Left kidney (tissue), 8 donors: Measurements from ENCODE around the gene C20orf173. TPM values are rescaled to one million over a fixed set of nuclear protein-coding genes. Genes with fewer than 3 reads are reported as not detected.
"Not testable (repeated sequence)": the region's sequence is repeated elsewhere in the genome, so short reads cannot be mapped to it uniquely, and the experiment has no call there.

Source experiments
- DNase-seq: peaks from one replicate; pipeline ENCODE4 v3.0.0-alpha.2; 2013
- long read RNA-seq, 8 donors: transcript quantifications; one replicate each; lab custom pipeline, GENCODE V29; 2026
- polyA plus RNA-seq: library from polyadenylated mRNA; unstranded; fragments of 120-200 nt; gene quantifications from one replicate; pipeline ENCODE4 v1.2.1, GENCODE V29; 2013; ENCODE audit not compliant: insufficient read length

C20orf173 gene, protein sequence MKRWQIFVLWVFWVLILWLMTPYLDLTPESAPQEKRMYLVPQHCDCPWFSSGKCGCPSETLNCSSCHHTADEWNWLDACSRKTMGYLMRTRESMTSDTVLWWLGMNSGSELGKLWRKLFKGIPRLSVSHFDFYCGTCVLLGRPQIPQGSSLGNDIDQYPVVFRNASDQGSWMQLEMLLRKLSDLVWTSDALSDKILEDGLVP
- not detected for polyA plus RNA-seq
- long read RNA-seq, donor 1: 0 reads
- long read RNA-seq, donor 2: 0 reads
- long read RNA-seq, donor 3: 0 reads
- long read RNA-seq, donor 4: 0 reads
- long read RNA-seq, donor 5: 0 reads
- long read RNA-seq, donor 6: 0 reads
- long read RNA-seq, donor 7: 0 reads
- long read RNA-seq, donor 8: 0 reads

- no peak for DNase-seq
Observed at GRCh38 chr20:35529552-35529951, at the start of gene C20orf173. Gene C20orf173, minus strand, starts transcription at chr20:35529652. Its CDS starts 279 bp downstream, at chr20:35529373.

GRCh38 chr20:35579196-35579595 is 49.7 kb upstream of the C20orf173 start:
- DNase-seq: no peak

DNA sequence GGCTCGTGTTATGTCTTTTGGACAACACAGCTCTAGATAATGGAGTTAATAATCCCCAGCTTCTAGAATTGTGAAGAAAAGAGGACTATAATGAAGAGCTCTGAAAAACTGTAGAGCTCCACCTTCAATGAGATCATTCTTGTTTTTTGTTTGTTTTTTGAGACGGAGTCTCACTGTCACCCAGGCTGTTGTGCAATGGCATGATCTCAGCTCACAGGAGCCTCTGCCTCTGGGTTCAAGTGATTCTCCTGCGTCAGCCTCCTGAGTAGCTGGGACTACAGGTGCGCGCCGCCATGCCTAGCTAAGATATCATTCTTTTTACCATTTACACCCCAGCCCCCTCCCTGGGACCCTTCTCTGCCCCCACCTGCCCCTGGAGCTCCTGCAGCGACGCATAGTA is 49.0 kb upstream of the C20orf173 start:
- DNase-seq: no peak

DNA sequence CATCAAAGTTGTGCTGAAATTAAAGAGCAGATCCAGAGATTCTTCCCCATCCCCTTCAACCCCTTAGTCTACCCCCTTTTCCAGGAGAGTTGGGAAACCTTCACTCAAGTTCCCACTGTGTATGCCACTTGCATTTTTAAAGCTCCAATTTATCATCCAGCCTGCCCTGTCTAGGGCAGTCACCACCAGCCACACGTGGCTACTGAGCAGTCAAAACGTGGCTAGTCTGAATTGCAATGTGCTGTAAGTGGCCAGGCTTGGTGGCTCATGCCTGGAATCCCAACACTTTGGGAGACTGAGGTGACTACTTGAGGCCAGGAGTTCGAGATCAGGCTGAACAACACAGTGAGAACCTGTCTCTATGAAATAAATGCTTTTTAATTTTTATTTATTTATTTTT is 47.4 kb upstream of the C20orf173 start:
- DNase-seq: no peak

DNA sequence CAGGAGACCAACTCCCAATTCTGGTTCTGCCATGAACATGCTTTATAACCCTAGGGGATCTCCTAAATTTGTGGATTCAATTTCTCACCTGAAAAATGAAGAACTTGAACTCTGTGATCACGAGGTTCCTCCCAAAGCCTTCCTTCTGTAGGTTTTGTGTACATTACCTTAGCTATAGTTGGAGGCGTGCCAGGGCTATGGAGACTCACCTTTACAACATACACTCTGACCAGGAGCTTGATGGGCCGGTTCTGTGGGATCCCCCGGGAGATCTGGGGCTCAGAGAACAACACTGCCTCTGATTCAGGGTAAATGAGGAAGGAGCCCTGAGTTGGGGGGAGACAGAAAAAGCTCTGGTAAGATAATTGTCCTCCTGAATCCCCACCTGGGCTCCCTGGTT is 46.5 kb upstream of the C20orf173 start:
- no peak for DNase-seq

GRCh38 chr20:35572838-35573237 is 43.4 kb upstream of the C20orf173 start:
- DNase-seq: no peak

DNA sequence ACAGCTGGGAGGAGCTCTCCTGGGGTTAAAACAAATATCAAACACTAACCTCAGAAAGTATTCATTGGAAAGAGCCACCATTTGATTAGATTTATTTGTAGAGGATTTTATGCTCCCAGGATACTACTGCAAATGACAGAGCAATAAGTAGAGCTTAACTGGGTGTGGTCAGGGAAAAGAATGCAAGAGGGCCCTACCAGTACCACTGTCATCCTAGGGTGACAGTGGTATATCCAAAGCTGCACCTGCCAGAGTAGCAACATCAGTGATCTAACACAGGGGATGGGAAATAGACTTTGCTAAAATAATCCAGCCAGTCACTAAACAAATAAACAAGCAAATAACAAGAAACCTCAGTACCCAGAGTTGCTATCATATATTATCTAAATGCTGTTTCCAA is 42.1 kb upstream of the C20orf173 start:
- DNase-seq: no peak

- peak; percentile 18 for DNase-seq
Observed at GRCh38 chr20:35568645-35569044, 39.2 kb upstream of the C20orf173 start.

DNA sequence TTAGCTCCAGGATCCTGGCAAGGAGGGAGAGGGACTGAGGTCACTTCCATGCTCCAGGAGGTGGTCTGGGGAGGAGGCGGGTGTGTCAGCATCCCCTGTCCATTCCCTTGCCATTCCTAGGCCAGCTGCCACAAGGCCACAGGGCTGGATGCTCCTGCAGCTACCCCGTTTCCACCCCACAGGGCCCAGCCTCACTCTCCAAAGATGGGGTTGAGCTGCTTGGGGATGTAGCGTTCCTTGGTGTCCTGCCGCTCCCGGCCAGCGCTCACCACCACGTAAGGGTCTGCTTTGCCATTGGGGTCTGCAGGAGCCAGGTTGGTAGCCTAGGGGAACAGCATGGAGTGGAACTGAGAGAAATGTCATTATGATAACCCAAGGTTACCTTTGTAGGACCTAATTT is 35.5 kb upstream of the C20orf173 start:
- no peak for DNase-seq

DNA sequence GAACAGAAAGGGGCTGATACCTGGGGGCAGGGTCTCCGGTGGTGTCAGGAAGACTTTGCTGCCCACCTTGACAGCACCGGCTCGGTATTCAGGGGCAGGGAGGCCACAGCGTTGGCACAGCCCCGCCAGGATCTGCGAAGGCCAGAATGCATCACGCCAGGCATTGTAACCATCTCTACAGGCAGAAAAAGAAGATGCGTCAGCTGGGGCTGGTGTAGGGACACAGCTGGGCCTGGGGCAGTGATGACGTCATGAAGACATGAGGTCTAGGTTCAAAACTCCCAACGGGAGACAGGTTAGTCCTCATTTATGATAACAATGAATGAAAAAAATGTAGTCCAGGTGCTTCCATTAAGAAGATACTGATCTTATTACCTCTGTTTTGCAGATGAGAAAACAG is 34.4 kb upstream of the C20orf173 start:
- DNase-seq: no peak

GRCh38 chr20:35562541-35563110 is 33.2 kb upstream of the C20orf173 start:
- no peak for DNase-seq

DNA sequence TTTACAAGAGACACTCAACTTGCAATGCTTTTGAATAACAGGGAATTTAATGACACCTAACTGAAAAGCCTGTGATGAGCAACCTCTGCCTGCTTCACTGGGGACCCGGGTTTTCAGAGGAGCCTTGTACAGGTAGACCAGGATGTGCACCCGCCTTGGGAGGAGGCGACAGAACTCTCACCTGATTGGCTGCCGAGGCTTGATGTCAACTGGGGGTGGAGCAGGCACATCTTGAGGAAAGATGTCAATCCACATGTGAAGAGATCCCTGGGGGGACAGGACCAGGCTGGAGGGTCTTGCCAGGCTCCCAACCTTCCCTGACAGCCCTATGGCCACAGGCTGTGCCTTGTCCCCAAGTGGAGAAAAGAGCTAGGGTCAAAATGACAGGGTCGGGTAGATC is 32.2 kb upstream of the C20orf173 start:
- DNase-seq: no peak

DNA sequence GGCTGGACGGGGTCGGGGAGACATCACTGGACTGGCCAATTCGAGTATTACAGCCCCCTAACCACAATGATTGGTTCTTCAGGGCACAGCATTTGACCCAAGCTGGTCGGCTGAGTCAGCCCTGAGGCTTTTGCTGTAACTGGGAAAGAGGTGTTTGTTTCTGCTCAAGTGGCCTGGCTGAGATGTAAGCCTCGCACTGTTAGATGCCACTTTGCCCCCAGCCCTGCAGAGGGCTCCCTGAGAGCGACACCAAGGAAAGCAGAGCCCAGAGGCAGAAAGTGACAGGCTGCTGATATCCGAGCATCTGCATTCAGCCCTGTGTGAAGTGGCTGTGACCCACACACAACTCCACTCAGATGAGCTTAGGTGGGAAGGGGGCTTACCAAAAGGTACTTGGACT is 31.8 kb upstream of the C20orf173 start:
- DNase-seq: peak; percentile 27

GRCh38 chr20:35560541-35560940 is 31.1 kb upstream of the C20orf173 start:
- no peak for DNase-seq

DNA sequence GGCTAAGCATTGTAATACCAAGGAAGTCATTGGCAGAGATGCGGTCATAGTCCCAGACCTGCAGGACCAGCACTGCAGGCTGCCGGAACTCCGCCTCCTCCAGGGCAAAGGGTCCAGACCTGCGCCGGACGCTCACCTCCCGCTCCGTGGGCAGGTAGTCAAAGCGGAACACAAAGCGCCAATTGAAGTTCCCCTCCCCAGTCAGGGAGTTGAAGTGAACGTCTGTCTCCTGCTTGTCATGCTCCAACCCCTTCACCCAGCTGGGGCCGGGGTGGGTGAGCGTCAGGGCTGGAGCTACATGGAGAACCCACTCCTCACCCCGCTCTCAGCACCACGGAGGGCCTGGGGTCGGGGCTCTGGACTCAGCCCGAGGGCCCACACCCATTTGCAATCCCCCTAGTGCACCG is 30.7 kb upstream of the C20orf173 start:
- DNase-seq: no peak

DNA sequence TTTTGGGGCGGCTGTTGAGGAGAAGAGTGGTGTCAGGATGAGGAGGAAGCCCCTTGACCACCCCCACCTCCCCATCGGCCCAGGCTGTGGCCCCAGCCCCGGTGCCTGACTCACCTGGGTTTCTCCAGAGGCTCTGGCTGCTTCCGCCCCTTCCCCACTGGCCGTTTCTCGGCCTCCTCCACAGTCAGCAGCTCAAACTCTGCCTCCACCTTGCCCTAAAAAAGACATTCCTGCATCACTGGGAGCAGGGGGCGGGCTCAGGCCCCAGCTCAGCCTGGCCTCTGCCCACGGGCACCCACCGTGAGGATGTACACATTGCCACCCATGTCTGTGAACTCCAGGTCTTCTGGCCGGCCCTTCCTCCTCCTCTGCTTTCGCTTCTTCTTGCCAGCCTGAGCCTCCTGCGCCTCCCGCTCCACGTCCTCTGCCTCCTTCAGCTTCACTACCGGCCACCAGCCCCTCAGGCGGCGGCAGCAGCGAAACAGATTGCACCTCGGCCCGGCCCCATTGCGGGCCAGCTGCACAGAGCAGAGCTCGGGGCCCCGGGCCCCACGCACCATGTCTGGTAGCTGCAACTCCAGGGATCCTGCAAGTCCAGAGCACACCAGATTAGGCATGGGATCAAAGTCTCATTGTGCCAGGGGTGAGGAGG is 29.7 kb upstream of the C20orf173 start:
- DNase-seq: no peak

DNA sequence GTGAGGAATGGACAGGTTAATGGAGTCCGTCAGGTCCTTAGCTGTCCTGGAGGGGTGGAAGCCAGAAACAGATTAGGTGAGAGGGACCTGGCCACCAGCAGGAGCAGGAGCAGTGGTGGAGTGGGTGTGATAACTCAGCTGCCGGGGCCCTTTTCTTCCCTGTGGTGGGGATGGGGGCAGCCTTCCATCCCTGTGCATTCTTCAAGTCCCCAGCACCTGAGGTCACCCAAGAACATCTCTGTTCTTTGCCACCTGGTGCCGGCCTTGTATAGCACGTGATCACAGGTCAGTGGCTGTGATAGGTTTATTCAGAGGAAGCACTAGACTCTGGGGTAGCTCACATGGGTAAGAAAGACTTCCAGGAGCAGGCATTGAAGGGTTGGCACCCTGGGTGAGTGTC is 29.0 kb upstream of the C20orf173 start:
- DNase-seq: no peak

- no peak for DNase-seq
Observed at GRCh38 chr20:35556871-35557270, 27.4 kb upstream of the C20orf173 start.

DNA sequence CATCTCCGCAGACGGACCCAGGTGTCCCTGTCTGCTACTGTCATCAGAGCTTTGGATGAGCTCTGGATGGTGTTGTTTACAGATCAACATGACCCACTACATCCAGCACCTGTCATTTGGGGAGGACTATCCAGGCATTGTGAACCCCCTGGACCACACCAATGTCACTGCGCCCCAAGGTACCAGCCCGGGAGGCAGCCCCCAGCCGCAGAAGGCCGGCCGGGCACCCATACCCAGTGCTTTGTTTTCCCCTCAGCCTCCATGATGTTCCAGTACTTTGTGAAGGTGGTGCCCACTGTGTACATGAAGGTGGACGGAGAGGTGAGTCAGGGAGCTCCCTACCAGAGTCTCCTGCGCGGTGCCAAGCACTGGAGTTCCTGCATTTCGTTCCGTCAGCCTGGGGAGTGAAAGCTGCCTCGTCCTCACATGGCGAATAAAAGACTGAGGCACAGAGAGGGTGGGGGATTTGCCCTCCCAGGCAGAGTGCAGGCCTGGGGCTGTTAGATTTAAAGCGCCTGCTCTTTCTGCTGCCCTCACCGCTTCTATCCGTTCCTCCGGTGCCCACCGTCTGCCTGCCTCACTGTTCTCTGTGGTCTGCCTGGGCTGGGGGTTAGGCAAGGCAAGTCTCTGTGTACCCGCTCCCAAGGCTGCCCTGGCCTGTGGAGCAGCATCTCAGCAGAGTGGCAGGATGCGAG is 26.6 kb upstream of the C20orf173 start:
- no peak for DNase-seq

DNA sequence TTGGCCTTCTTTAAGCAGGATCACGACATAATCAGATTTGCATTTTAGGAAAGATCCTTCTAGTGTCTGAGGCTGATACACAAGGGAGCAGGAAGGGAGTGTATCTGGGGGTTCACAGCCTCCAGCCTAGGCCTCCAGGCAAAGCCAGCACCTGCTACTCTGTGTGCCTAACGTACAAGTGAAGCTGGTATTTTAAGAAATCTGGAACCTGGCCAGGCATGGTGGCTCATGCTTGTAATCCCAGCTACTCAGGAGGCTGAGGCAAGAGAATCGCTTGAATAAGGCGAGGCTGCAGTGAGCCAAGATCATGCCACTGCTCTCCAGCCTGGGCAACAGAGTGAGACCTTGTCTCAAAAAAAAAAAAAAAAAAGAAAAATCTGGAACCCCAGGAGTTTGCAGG is 26.0 kb upstream of the C20orf173 start:
- DNase-seq: not testable (repeated sequence)

GRCh38 chr20:35552914-35553313 is 23.5 kb upstream of the C20orf173 start:
- no peak for DNase-seq

GRCh38 chr20:35551503-35551902 is 22.1 kb upstream of the C20orf173 start:
- no peak for DNase-seq

DNA sequence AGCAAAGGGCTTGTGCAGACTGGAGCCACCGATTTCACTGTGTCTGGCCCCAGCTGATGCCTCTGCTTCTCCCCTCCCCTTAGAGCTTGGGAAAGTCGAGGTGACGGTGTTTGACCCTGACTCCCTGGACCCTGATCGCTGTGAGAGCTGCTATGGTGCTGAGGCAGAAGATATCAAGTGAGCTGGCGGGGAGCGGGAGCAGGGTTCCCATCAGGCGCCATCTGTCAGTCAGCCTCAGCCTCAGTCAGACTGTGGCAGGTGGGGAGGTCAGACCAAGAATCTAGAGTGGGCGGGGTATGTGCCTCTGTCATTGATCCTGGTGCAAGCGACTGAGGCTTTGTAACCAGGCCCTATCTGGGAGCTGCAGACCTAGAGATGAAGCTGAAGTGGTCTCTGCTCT is 17.9 kb upstream of the C20orf173 start:
- no peak for DNase-seq
